K562 (cell line): ENCODE results near the gene SEMA6D. TPM values are rescaled to one million over a fixed set of nuclear protein-coding genes. Genes with fewer than 3 reads are reported as not detected.

Experiments
- ATAC-seq: fragments of 200-7000 bp; cut with Tn5 transposase; 3 replicates; pipeline ENCODE4 v1.9.1; 2020; ENCODE audit warnings: moderate library complexity
- BruUV-seq: library from RNA; stranded (reverse); fragments of 400-500 nt; replicated peaks from 2 replicates; lab custom pipeline; 2021; lab: Mats Ljungman, UMichigan
- CTCF ChIA-PET: fragments of 300-600 bp; formaldehyde crosslinking; extraction: SDS; loops from one replicate; lab custom pipeline; 2021; ENCODE audit warnings: low intra/inter-chr PET ratio; lab: Yijun Ruan, JAX
- POLR2A ChIA-PET: fragments of 300-600, 350-650 bp; sonication (Branson Sonifier 250); formaldehyde crosslinking; extraction: SDS; loops from one replicate; lab custom pipeline; 2021; ENCODE audit warnings: antibody characterized with exemption, inconsistent platforms; lab: Yijun Ruan, JAX
- DNase-seq, 4 experiments: peaks; one replicate each; pipeline versions ENCODE4 v3.0.0 to v3.0.0-alpha.2; 2011 to 2018; ENCODE audit warnings: low spot score in 3 of 4, mixed read lengths in 3 of 4; ENCODE audit errors: extremely low read depth in 1 of 4
- FAIRE-seq: peaks from 2 replicates; lab custom pipeline; 2011; peaks lifted over from hg19 to GRCh38; lab: Jason Lieb, UNC
- H2AFZ ChIP-seq: 2 replicates; pipeline ENCODE4 v1.6.0; 2011; ENCODE audit warnings: low read depth, low read length, control low read depth, inconsistent platforms
- H3K27ac ChIP-seq: fragments of 200-600 bp; 3 replicates; pipeline ENCODE4 v1.8.0; 2011; ENCODE audit warnings: low read depth, mild to moderate bottlenecking, control low read depth, inconsistent platforms, low read length, moderate library complexity, mixed read lengths; ENCODE audit errors: extremely low read depth
- H3K27me3 ChIP-seq, 2 experiments: fragments of 300-600 bp in 1 of 2; 2 replicates in 1 of 2; 3 replicates in 1 of 2; pipeline versions ENCODE4 v1.6.0 to v1.8.0; 2011; ENCODE audit warnings: inconsistent platforms in 2 of 2, low read length in 2 of 2, mild to moderate bottlenecking in 1 of 2, mixed read lengths in 1 of 2, moderate library complexity in 1 of 2; ENCODE audit not compliant: control insufficient read depth in 2 of 2, insufficient read depth in 2 of 2
- H3K36me3 ChIP-seq: fragments of 300-600 bp; 3 replicates; pipeline ENCODE4 v1.8.0; 2011; ENCODE audit warnings: mild to moderate bottlenecking, low read length, inconsistent platforms; ENCODE audit not compliant: control insufficient read depth, insufficient read depth
- H3K4me1 ChIP-seq, 2 experiments: fragments of 200-600 bp in 1 of 2; replicated peaks in 1 of 2; 2 replicates in 1 of 2; 3 replicates in 1 of 2; pipeline versions ENCODE4 v1.5.1 to v1.8.0; 2011; ENCODE audit warnings: inconsistent platforms in 2 of 2, low read length in 2 of 2, mild to moderate bottlenecking in 1 of 2, mixed read lengths in 1 of 2, moderate library complexity in 1 of 2; ENCODE audit not compliant: control insufficient read depth in 2 of 2, insufficient read depth in 2 of 2
- H3K4me2 ChIP-seq: 2 replicates; pipeline ENCODE4 v1.6.1; 2011; ENCODE audit warnings: low read length, control low read depth, inconsistent platforms, mixed read lengths; ENCODE audit not compliant: insufficient read depth
- H3K4me3 ChIP-seq: fragments of 200-600 bp; sonication (generic), shearing (Covaris generic); 2 replicates; pipeline ENCODE4 v1.5.1; 2016; ENCODE audit warnings: control low read depth, inconsistent platforms
- H3K79me2 ChIP-seq: fragments of 200-600 bp; 3 replicates; pipeline ENCODE4 v1.8.0; 2011; ENCODE audit warnings: low read length, inconsistent platforms; ENCODE audit not compliant: control insufficient read depth, insufficient read depth
- H3K9ac ChIP-seq, 2 experiments: 2 replicates each; pipeline versions ENCODE4 v1.6.0 to v1.6.1; 2011; ENCODE audit warnings: low read depth in 2 of 2, low read length in 2 of 2, control low read depth in 1 of 2, inconsistent platforms in 1 of 2, mild to moderate bottlenecking in 1 of 2, mixed read lengths in 1 of 2; ENCODE audit not compliant: insufficient read depth in 1 of 2
- H3K9me1 ChIP-seq: one replicate; pipeline ENCODE4 v1.6.0; 2011; ENCODE audit warnings: inconsistent platforms, mild to moderate bottlenecking, low read length, moderate library complexity; ENCODE audit not compliant: control insufficient read depth, insufficient read depth
- H3K9me3 ChIP-seq: replicated peaks from 2 replicates; pipeline ENCODE4 v1.5.1; 2011; ENCODE audit warnings: low read depth, low read length, inconsistent platforms; ENCODE audit not compliant: control insufficient read depth, insufficient read depth
- H4K20me1 ChIP-seq: replicated peaks from 2 replicates; pipeline ENCODE4 v1.6.1; 2011; ENCODE audit warnings: low read length, inconsistent platforms, mixed read lengths; ENCODE audit not compliant: control insufficient read depth, insufficient read depth
- MEF2D ChIP-seq: conservative IDR thresholded peaks from 2 replicates; pipeline ENCODE4 v1.6.1; 2016; ENCODE audit warnings: low read depth, missing genetic modification characterization, missing compliant biosample characterization
- PTTG1 ChIP-seq: fragments of 450-650 bp; IDR thresholded peaks from 2 replicates; pipeline ENCODE4 v1.6.1; 2016; ENCODE audit warnings: low read depth, mild to moderate bottlenecking, missing genetic modification characterization, missing compliant biosample characterization
- WGBS: fragments of 100-300 bp; shearing (Covaris generic); methylation state at CpG from one replicate; pipeline ENCODE4 v1.1.6; 2016; ENCODE audit warnings: low coverage, mixed read lengths; ENCODE audit not compliant: insufficient coverage; ENCODE audit errors: missing lambda C conversion rate; 5-methylcytosine and 5-hydroxymethylcytosine counted together
- in situ Hi-C: fragments of 300-500 bp; cut with MboI; formaldehyde crosslinking; loops from 4 replicates; pipeline ENCODE4 v1.15.0; 2018; ENCODE audit warnings: inconsistent platforms, mixed read lengths
- intact Hi-C: fragments of 100-400 bp; cut with micrococcal nuclease; formaldehyde crosslinking; loops from 2 replicates; pipeline ENCODE4 v1.14.2; 2022
- polyA plus RNA-seq, 8 experiments: library from polyadenylated mRNA; depleted of rRNA in 4 of 8; stranded (reverse) in 5 of 8; unstranded in 3 of 8; fragments of >200 nt; fragmentation: Nextera tagmentation in 2 of 8; fragmentation: Illumina TruSeq in 1 of 8; extraction: Ambion mirVana in 2 of 8; extraction: Trizol in 1 of 8; gene quantifications; 2 replicates each; pipeline versions ENCODE4 v1.2.1 to v1.2.3, GENCODE V29; 2011 to 2014; ENCODE audit warnings: inconsistent platforms in 1 of 8, missing spikeins in 1 of 8
- total RNA-seq, 7 experiments: library from RNA; depleted of rRNA in 6 of 7; stranded (reverse); fragments of >200 nt in 6 of 7; fragmentation: Illumina TruSeq in 2 of 7; extraction: Trizol in 2 of 7; gene quantifications; 2 replicates each; pipeline versions ENCODE4 v1.2.1 to v1.2.3, GENCODE V29; 2011 to 2021; ENCODE audit warnings: low replicate concordance in 1 of 7
- TF ChIP-seq, protein P1 (sequence below): fragments of 150-350 bp; IDR thresholded peaks from 2 replicates; pipeline ENCODE4 v1.6.1; 2014; ENCODE audit warnings: low read depth, mild to moderate bottlenecking, low read length, borderline replicate concordance

Gene SEMA6D
- total and polyA plus RNA-seq, 9 of the 15 experiments (the other 6 are each of a cell fraction or from before 2014, with no cell fraction given): not detected

DNA sequence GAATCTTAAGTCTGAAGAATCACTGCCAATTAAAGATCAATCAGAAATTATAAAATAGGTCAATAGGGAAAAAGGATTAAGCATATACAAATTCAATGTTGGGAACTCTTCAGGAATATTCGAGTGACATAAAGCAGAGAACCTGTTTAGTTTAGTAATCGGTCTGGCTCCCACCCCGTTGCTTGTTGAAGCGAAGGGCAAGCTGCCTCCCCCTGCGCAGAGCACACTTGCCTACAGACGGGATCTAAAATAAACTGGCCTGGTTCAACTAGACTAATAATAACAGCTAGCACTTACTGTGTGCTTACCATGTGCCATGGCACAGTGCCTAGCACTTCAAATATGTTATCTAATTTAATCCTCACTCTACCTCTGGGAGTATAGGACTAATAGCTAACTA is 8.6 kb downstream of the SEMA6D start:
- intact Hi-C loops (no loop called here), in situ Hi-C loops (no loop called here)
- WGBS: 2% methylated on average over 6 of the region's 6 CpGs
- DNase-seq: no peak
- no peaks in the 10 kb centered on the region for H3K9me3 ChIP-seq
- H3K27ac ChIP-seq: no peak overlapping the region
- no peak overlapping the region for H2AFZ ChIP-seq
- TF ChIP-seq, protein P1, sequence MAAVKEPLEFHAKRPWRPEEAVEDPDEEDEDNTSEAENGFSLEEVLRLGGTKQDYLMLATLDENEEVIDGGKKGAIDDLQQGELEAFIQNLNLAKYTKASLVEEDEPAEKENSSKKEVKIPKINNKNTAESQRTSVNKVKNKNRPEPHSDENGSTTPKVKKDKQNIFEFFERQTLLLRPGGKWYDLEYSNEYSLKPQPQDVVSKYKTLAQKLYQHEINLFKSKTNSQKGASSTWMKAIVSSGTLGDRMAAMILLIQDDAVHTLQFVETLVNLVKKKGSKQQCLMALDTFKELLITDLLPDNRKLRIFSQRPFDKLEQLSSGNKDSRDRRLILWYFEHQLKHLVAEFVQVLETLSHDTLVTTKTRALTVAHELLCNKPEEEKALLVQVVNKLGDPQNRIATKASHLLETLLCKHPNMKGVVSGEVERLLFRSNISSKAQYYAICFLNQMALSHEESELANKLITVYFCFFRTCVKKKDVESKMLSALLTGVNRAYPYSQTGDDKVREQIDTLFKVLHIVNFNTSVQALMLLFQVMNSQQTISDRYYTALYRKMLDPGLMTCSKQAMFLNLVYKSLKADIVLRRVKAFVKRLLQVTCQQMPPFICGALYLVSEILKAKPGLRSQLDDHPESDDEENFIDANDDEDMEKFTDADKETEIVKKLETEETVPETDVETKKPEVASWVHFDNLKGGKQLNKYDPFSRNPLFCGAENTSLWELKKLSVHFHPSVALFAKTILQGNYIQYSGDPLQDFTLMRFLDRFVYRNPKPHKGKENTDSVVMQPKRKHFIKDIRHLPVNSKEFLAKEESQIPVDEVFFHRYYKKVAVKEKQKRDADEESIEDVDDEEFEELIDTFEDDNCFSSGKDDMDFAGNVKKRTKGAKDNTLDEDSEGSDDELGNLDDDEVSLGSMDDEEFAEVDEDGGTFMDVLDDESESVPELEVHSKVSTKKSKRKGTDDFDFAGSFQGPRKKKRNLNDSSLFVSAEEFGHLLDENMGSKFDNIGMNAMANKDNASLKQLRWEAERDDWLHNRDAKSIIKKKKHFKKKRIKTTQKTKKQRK: no peak
- no peak for TF ChIP-seq MEF2D (tag)
- no peak for TF ChIP-seq PTTG1 (tag)
- H3K4me1 ChIP-seq: no peaks in the 10 kb centered on the region
- H4K20me1 ChIP-seq: no peaks in the 10 kb centered on the region
- H3K9ac ChIP-seq: no peak overlapping the region
- CTCF ChIA-PET: no interaction called here
- H3K4me2 ChIP-seq: no peak overlapping the region
- H3K27me3 ChIP-seq: no peaks in the 10 kb centered on the region
- no peaks in the 10 kb centered on the region for H3K36me3 ChIP-seq
- no peak overlapping the region for H3K4me3 ChIP-seq
- no peak for ATAC-seq
- no peak for FAIRE-seq
- BruUV-seq: no TSS peak
- POLR2A ChIA-PET: no interaction called here
- H3K79me2 ChIP-seq: no peaks in the 10 kb centered on the region
- no peaks in the 10 kb centered on the region for H3K9me1 ChIP-seq
